ENCODE data around the gene CHP2. TPM values are rescaled to one million over a fixed set of nuclear protein-coding genes. Genes with fewer than 3 reads are reported as not detected.

Gene CHP2
- total and polyA plus RNA-seq, 2 experiments from 2014 or later = not detected

DNA sequence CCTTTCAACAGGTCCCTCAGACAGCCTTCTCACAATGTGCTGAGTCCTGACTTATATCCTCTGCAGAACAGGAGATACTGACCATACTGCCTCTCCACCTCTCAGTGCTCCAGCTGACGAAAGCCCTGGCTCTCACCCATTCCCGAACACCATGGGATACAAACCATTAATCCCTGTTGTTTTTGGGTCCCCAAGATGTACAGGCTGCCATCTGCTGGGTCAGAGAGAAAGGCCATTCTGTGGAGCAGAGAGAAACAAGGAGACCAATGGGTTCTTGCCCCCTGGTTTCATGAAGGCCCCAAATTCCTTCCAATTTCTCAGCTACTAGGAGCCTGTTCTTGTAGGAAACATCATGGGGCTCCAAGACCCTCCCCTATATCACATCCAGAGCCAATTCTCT is 44.8 kb upstream of the CHP2 start:
- Histone ChIP-seq H4K20me1 (ENCODE audit: insufficient read depth) (no peaks in the 10 kb centered on the region), H2AFZ (no peak overlapping the region), H3K4me2 (ENCODE audit: unreplicated experiment) (no peak overlapping the region), H3K27me3 (replicated peaks; ENCODE audit: insufficient read depth) (peaks cover 28% of the 10 kb centered on the region), H3F3A (ENCODE audit: insufficient read depth) (no peaks in the 10 kb centered on the region), H3K79me2 (ENCODE audit: insufficient read depth) (no peaks in the 10 kb centered on the region), H3K9me3 (ENCODE audit: low read depth) (no peaks in the 10 kb centered on the region), H3K4me1 (ENCODE audit: insufficient read depth) (no peaks in the 10 kb centered on the region), H3K9ac (no peak overlapping the region), H3K36me3 (ENCODE audit: low read depth) (no peaks in the 10 kb centered on the region), H3K27ac (no peak overlapping the region), H3K9me2 (ENCODE audit: insufficient read depth) (no peaks in the 10 kb centered on the region), H3K4me3 (no peak overlapping the region)
- in situ Hi-C loops (cut with MboI) = loop anchor here (10.0 kb wide), 1 partner anchor 65 kb away; no protein-coding TSS in a partner anchor
- DNase-seq = no peak
- 17 to 22% methylated on average over 2 of the region's 2 CpGs for WGBS, 2 experiments (ENCODE audit: low coverage in 1 of 2, low lambda C conversion rate in 2 of 2, missing lambda C conversion rate in 2 of 2)
- TF ChIP-seq EZH2phosphoT487 (IDR thresholded peaks at IDR 0.05; ENCODE audit: insufficient read depth, low read depth) = no peak
- no peak for TF ChIP-seq EZH2 (IDR thresholded peaks at IDR 0.05; ENCODE audit: insufficient read depth, poor library complexity, severe bottlenecking)

DNA sequence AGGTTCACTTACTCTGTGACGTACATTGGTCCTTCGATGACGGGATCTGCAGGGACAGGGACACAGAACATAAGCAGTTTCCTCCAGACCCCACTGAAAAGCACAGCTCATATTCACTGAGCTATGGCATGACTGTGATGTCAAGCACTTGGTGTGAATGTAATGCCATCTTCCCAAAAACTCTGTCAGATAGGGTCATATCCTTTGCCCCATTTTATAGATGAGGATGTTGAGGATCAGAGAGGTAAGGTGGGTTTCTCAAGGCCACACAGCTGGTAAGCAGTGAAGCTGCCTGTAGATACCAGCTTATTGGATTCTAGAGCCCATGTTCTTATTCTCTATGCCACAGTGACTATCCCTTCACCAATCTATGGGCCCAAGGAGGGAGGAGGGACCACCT is 44.3 kb upstream of the CHP2 start:
- in situ Hi-C loops (cut with MboI) = loop anchor here (10.0 kb wide), 1 partner anchor 64 kb away; no protein-coding TSS in a partner anchor

GRCh38 chr16:23711785-23712184 is 43.0 kb upstream of the CHP2 start:
- in situ Hi-C loops (cut with MboI) = loop anchor here (10.0 kb wide), 1 partner anchor 63 kb away; no protein-coding TSS in a partner anchor
- no peak overlapping the region for H2AFZ ChIP-seq

More for the DNA sequence above, 44.3 kb upstream of the CHP2 start:
- no peak overlapping the region for H3K27ac ChIP-seq
- no peaks in the 10 kb centered on the region for H3F3A ChIP-seq (ENCODE audit: insufficient read depth)
- H3K27me3 ChIP-seq (replicated peaks; ENCODE audit: insufficient read depth) = peaks cover 28% of the 10 kb centered on the region
- no peak overlapping the region for H2AFZ ChIP-seq
- H3K9me2 ChIP-seq (ENCODE audit: insufficient read depth) = no peaks in the 10 kb centered on the region
- no peak for DNase-seq
- no peak overlapping the region for H3K9ac ChIP-seq
- H3K36me3 ChIP-seq (ENCODE audit: low read depth) = no peaks in the 10 kb centered on the region
- no peak overlapping the region for H3K4me2 ChIP-seq (ENCODE audit: unreplicated experiment)
- TF ChIP-seq EZH2phosphoT487 (IDR thresholded peaks at IDR 0.05; ENCODE audit: insufficient read depth, low read depth) (no peak), EZH2 (IDR thresholded peaks at IDR 0.05; ENCODE audit: insufficient read depth, poor library complexity, severe bottlenecking) (no peak)
- no peak overlapping the region for H3K4me3 ChIP-seq
- H4K20me1 ChIP-seq (ENCODE audit: insufficient read depth) = no peaks in the 10 kb centered on the region
- no peaks in the 10 kb centered on the region for H3K4me1 ChIP-seq (ENCODE audit: insufficient read depth)
- WGBS, 2 experiments (ENCODE audit: low coverage in 1 of 2, low lambda C conversion rate in 2 of 2, missing lambda C conversion rate in 2 of 2) = 32 to 35% methylated on average over 3 of the region's 3 CpGs
- H3K79me2 ChIP-seq (ENCODE audit: insufficient read depth) = no peaks in the 10 kb centered on the region
- no peaks in the 10 kb centered on the region for H3K9me3 ChIP-seq (ENCODE audit: low read depth)

GRCh38 chr16:23712976-23713375 is 41.9 kb upstream of the CHP2 start, which contains the start of gene ERN2:
Gene ERN2 (minus strand): TSS chr16:23713222. CDS start chr16:23713187, 35 bp downstream.
- Histone ChIP-seq H3K9me2 (ENCODE audit: insufficient read depth) (no peaks in the 10 kb centered on the region), H3K9me3 (ENCODE audit: low read depth) (no peaks in the 10 kb centered on the region), H3K4me1 (ENCODE audit: insufficient read depth) (no peaks in the 10 kb centered on the region), H2AFZ (no peak within 1 kb of the TSS), H3K79me2 (ENCODE audit: insufficient read depth) (no peaks in the 10 kb centered on the region), H3K27ac (no peak within 1 kb of the TSS), H3K27me3 (replicated peaks; ENCODE audit: insufficient read depth) (peaks cover 30% of the 10 kb centered on the region), H3K4me2 (ENCODE audit: unreplicated experiment) (no peak within 1 kb of the TSS), H3K4me3 (no peak within 1 kb of the TSS), H4K20me1 (ENCODE audit: insufficient read depth) (no peaks in the 10 kb centered on the region), H3K36me3 (ENCODE audit: low read depth) (no peaks in the 10 kb centered on the region), H3F3A (ENCODE audit: insufficient read depth) (no peaks in the 10 kb centered on the region), H3K9ac (no peak within 1 kb of the TSS)
- in situ Hi-C loops (cut with MboI) = loop anchor here (10.0 kb wide), 1 partner anchor 62 kb away; no protein-coding TSS in a partner anchor
- DNase-seq = peak; percentile 11
- WGBS, 2 experiments (ENCODE audit: low coverage in 1 of 2, low lambda C conversion rate in 2 of 2, missing lambda C conversion rate in 2 of 2) = 5 to 7% methylated on average over 17 to 25 of the region's 37 CpGs
- TF ChIP-seq EZH2 (IDR thresholded peaks at IDR 0.05; ENCODE audit: insufficient read depth, poor library complexity, severe bottlenecking) = no peak
- TF ChIP-seq EZH2phosphoT487 (IDR thresholded peaks at IDR 0.05; ENCODE audit: insufficient read depth, low read depth) = no peak

More at GRCh38 chr16:23711785-23712184, 43.0 kb upstream of the CHP2 start:
- Histone ChIP-seq H3K27me3 (replicated peaks; ENCODE audit: insufficient read depth) (peaks cover 28% of the 10 kb centered on the region), H3K9me2 (ENCODE audit: insufficient read depth) (no peaks in the 10 kb centered on the region), H3K4me3 (no peak overlapping the region), H3K9me3 (ENCODE audit: low read depth) (no peaks in the 10 kb centered on the region), H3K79me2 (ENCODE audit: insufficient read depth) (no peaks in the 10 kb centered on the region), H3K27ac (no peak overlapping the region), H4K20me1 (ENCODE audit: insufficient read depth) (no peaks in the 10 kb centered on the region), H3K9ac (no peak overlapping the region), H3K4me1 (ENCODE audit: insufficient read depth) (no peaks in the 10 kb centered on the region), H3K36me3 (ENCODE audit: low read depth) (no peaks in the 10 kb centered on the region), H3F3A (ENCODE audit: insufficient read depth) (no peaks in the 10 kb centered on the region), H3K4me2 (ENCODE audit: unreplicated experiment) (no peak overlapping the region)
- 36 to 48% methylated on average over 2 to 4 of the region's 4 CpGs for WGBS, 2 experiments (ENCODE audit: low coverage in 1 of 2, low lambda C conversion rate in 2 of 2, missing lambda C conversion rate in 2 of 2)
- TF ChIP-seq EZH2 (IDR thresholded peaks at IDR 0.05; ENCODE audit: insufficient read depth, poor library complexity, severe bottlenecking) (no peak), EZH2phosphoT487 (IDR thresholded peaks at IDR 0.05; ENCODE audit: insufficient read depth, low read depth) (no peak)
- DNase-seq = no peak
